ENCODE results near the gene PGS1.

Gene PGS1

GRCh38 chr17:78438271-78438691, 59.8 kb downstream of the PGS1 start:
- ChIA-PET POLR2A (ENCODE audit: low non-redundant PET) (no interaction called here), CTCF (interaction anchor here (0.6 kb wide), 1 partner anchor 354 kb away, joined by 5 read pairs; no protein-coding TSS in a partner anchor)
- no peak for DNase-seq (ENCODE audit: low spot score)
- no peak for TF ChIP-seq CTCF (conservative IDR thresholded peaks at IDR 0.05; ENCODE audit: low read depth)
- no peak overlapping the region for H3K27ac ChIP-seq

GRCh38 chr17:78438694-78439325, 60.4 kb downstream of the PGS1 start:
- no peak overlapping the region for H3K27ac ChIP-seq
- no peak for DNase-seq (ENCODE audit: low spot score)
- no peak for TF ChIP-seq CTCF (conservative IDR thresholded peaks at IDR 0.05; ENCODE audit: low read depth)
- ChIA-PET CTCF (no interaction called here), POLR2A (ENCODE audit: low non-redundant PET) (no interaction called here)

- ChIA-PET POLR2A (ENCODE audit: low non-redundant PET) (no interaction called here), CTCF (no interaction called here)
- no peak for DNase-seq (ENCODE audit: low spot score)
Observed at GRCh38 chr17:78441271-78441971, 63.0 kb downstream of the PGS1 start.

GRCh38 chr17:78442648-78443218, 64.3 kb downstream of the PGS1 start:
- no peak for DNase-seq (ENCODE audit: low spot score)
- ChIA-PET POLR2A (ENCODE audit: low non-redundant PET) (no interaction called here), CTCF (no interaction called here)
- no peak for TF ChIP-seq CTCF (conservative IDR thresholded peaks at IDR 0.05; ENCODE audit: low read depth)
- H3K27ac ChIP-seq: no peak overlapping the region

More at GRCh38 chr17:78441271-78441971, 63.0 kb downstream of the PGS1 start:
- no peak for TF ChIP-seq CTCF (conservative IDR thresholded peaks at IDR 0.05; ENCODE audit: low read depth)
- H3K27ac ChIP-seq: no peak overlapping the region

- ChIA-PET CTCF (no interaction called here), POLR2A (ENCODE audit: low non-redundant PET) (no interaction called here)
- H3K27ac ChIP-seq: no peak overlapping the region
- no peak for DNase-seq (ENCODE audit: low spot score)
- TF ChIP-seq CTCF (conservative IDR thresholded peaks at IDR 0.05; ENCODE audit: low read depth): no peak
Observed at GRCh38 chr17:78444392-78444791, 65.9 kb downstream of the PGS1 start.

- POLR2A ChIA-PET (ENCODE audit: low non-redundant PET): no interaction called here
Observed at GRCh38 chr17:78446833-78447232, 68.4 kb downstream of the PGS1 start.

More at GRCh38 chr17:78446833-78447232, 68.4 kb downstream of the PGS1 start:
- DNase-seq (ENCODE audit: low spot score): no peak
- TF ChIP-seq CTCF (conservative IDR thresholded peaks at IDR 0.05; ENCODE audit: low read depth): no peak
- CTCF ChIA-PET: no interaction called here
- no peak overlapping the region for H3K27ac ChIP-seq
